PC-9 (cell line): ENCODE data around the gene GOLPH3.
"Not testable (repeated sequence)": the region's sequence is repeated elsewhere in the genome, so short reads cannot be mapped to it uniquely, and the experiment has no call there.

Experiments
- EZH2 ChIP-seq: fragments of 200-600 bp; sonication (generic); IDR thresholded peaks from 2 replicates; pipeline ENCODE4 v1.8.0; 2017; ENCODE audit warnings: antibody characterized with exemption, low read depth
- TF ChIP-seq, protein P1 (sequence below): fragments of 200-600 bp; sonication (generic); conservative IDR thresholded peaks from 2 replicates; pipeline ENCODE4 v1.6.1; 2017; ENCODE audit warnings: mixed run types, antibody characterized with exemption, mild to moderate bottlenecking, moderate library complexity

DNA sequence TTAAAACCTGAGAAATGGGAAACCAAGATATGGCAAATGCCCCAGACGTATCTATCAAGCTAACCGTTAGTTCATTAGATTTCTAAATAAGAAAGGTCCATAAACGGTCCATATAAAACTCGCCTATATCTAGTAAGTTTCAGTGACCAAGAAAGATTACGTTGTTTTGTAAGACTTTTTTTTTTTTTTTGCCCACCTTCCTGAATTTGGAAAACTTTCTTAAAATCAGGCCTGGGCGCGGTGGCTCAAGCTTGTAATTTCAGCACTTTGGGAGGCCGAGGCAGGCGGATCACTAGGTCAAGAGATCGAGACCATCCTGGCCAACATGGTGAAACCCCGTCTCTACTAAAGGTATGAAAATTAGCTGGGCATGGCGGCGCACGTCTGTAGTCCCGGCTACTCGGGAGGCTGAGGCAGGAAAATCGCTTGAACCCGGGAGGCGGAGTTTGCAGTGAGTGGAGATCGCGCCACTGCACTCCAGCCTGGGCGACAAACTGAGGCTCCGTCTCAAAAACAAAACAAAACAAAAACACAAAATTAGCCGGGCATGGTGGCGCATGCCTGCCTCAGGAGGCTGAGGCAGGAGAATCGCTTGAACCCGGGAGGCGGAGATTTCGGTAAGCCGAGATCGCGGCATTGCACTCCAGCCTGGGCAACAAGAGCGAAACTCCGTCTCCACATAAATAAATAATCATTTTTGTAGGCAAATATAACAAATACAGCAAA is 1.8 kb downstream of the GOLPH3 start:
- TF ChIP-seq, protein P1, sequence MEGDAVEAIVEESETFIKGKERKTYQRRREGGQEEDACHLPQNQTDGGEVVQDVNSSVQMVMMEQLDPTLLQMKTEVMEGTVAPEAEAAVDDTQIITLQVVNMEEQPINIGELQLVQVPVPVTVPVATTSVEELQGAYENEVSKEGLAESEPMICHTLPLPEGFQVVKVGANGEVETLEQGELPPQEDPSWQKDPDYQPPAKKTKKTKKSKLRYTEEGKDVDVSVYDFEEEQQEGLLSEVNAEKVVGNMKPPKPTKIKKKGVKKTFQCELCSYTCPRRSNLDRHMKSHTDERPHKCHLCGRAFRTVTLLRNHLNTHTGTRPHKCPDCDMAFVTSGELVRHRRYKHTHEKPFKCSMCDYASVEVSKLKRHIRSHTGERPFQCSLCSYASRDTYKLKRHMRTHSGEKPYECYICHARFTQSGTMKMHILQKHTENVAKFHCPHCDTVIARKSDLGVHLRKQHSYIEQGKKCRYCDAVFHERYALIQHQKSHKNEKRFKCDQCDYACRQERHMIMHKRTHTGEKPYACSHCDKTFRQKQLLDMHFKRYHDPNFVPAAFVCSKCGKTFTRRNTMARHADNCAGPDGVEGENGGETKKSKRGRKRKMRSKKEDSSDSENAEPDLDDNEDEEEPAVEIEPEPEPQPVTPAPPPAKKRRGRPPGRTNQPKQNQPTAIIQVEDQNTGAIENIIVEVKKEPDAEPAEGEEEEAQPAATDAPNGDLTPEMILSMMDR, result not testable (repeated sequence)
- TF ChIP-seq EZH2, result not testable (repeated sequence)
